Neural progenitor cell (in vitro differentiated cells): ENCODE results near the gene CYYR1. TPM values are rescaled to one million over a fixed set of nuclear protein-coding genes. Genes with fewer than 3 reads are reported as not detected.

Experiments
- DNase-seq: peaks from one replicate; pipeline ENCODE4 v3.0.0-alpha.2; 2016; ENCODE audit warnings: low spot score
- H2AFZ ChIP-seq: fragments of 200-600 bp; sonication (generic); replicated peaks from 2 replicates; pipeline ENCODE4 v1.6.1; 2016; ENCODE audit warnings: antibody characterized with exemption
- H3F3A ChIP-seq: fragments of 200-600 bp; sonication (generic); 2 replicates; pipeline ENCODE4 v1.6.1; 2016; ENCODE audit warnings: antibody characterized with exemption, low read depth
- H3K27ac ChIP-seq: fragments of 200-600 bp; sonication (generic); 2 replicates; pipeline ENCODE4 v1.5.1; 2016; ENCODE audit warnings: mild to moderate bottlenecking
- H3K27me3 ChIP-seq: fragments of 200-600 bp; sonication (generic); 2 replicates; pipeline ENCODE4 v1.6.1; 2016; ENCODE audit warnings: mild to moderate bottlenecking, moderate library complexity
- H3K36me3 ChIP-seq: fragments of 200-600 bp; sonication (generic); 2 replicates; pipeline ENCODE4 v1.5.1; 2016
- H3K4me1 ChIP-seq: fragments of 200-600 bp; sonication (generic); 2 replicates; pipeline ENCODE4 v1.6.1; 2016; ENCODE audit warnings: mixed run types
- H3K4me2 ChIP-seq: fragments of 200-600 bp; sonication (generic); 2 replicates; pipeline ENCODE4 v1.6.1; 2016
- H3K4me3 ChIP-seq: fragments of 200-600 bp; sonication (generic); 2 replicates; pipeline ENCODE4 v1.5.1; 2016
- H3K79me2 ChIP-seq: fragments of 200-600 bp; sonication (generic); 2 replicates; pipeline ENCODE4 v1.6.1; 2016; ENCODE audit warnings: low read depth
- H3K9ac ChIP-seq: fragments of 200-600 bp; sonication (generic); 2 replicates; pipeline ENCODE4 v1.6.1; 2016
- H3K9me3 ChIP-seq: fragments of 200-600 bp; sonication (generic); 2 replicates; pipeline ENCODE4 v1.5.1; 2016; ENCODE audit warnings: low read depth
- H4K20me1 ChIP-seq: fragments of 200-600 bp; sonication (generic); 2 replicates; pipeline ENCODE4 v1.6.1; 2016; ENCODE audit warnings: low read depth
- H3K27ac Mint-ChIP-seq: 3 replicates; pipeline ENCODE4 v1.8.0; 2021; ENCODE audit warnings: mixed read lengths
- H3K27me3 Mint-ChIP-seq: 2 replicates; pipeline ENCODE4 v1.8.0; 2022; ENCODE audit warnings: low read depth, mild to moderate bottlenecking, inconsistent platforms, moderate library complexity, mixed read lengths; ENCODE audit not compliant: insufficient read depth
- H3K36me3 Mint-ChIP-seq: 3 replicates; pipeline ENCODE4 v1.8.0; 2021; ENCODE audit warnings: mixed read lengths
- H3K4me1 Mint-ChIP-seq: 3 replicates; pipeline ENCODE4 v1.8.0; 2021; ENCODE audit warnings: mixed read lengths
- H3K4me3 Mint-ChIP-seq: 3 replicates; pipeline ENCODE4 v1.8.0; 2021; ENCODE audit warnings: mild to moderate bottlenecking, moderate library complexity, mixed read lengths
- H3K9me3 Mint-ChIP-seq: 3 replicates; pipeline ENCODE4 v1.8.0; 2020; ENCODE audit warnings: mixed read lengths
- CTCF ChIP-seq: fragments of 200-600 bp; sonication (generic); IDR thresholded peaks from 2 replicates; pipeline ENCODE4 v1.5.1; 2017; ENCODE audit warnings: antibody characterized with exemption, mild to moderate bottlenecking
- EZH2 ChIP-seq: fragments of 200-600 bp; sonication (generic); IDR thresholded peaks from 2 replicates; pipeline ENCODE4 v1.6.1; 2017; ENCODE audit warnings: antibody characterized with exemption, mild to moderate bottlenecking, moderate library complexity
- EZH2phosphoT487 ChIP-seq: fragments of 200-600 bp; sonication (generic); IDR thresholded peaks from 2 replicates; pipeline ENCODE4 v1.6.1; 2017; ENCODE audit warnings: antibody characterized with exemption
- total RNA-seq: library from RNA; depleted of rRNA; stranded (reverse); fragments of >200 nt; gene quantifications from 2 replicates; pipeline ENCODE4 v1.2.3, GENCODE V29; 2015; ENCODE audit warnings: low replicate concordance

Gene CYYR1
- total RNA-seq, 1 donor from 2014 or later: 25.7 TPM

DNA sequence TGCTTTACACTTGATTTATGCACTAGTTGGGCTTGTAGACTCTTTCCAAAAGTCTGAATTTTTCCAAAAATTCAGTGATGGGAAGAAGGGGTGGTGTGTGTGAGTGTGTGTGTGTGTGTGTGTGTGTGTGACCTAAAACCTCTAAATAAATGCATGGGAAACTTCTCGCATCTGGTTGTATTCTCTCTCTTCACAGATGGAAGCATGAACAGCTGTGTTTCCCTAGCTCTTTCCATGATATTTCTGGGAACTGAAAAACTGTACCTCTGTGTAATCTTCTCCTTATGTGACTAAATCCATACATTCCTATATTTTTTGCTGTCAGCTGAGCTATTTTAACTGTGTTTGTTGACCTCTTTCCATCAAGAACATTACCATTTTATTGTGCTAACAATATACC is 26.2 kb upstream of the CYYR1 start:
- Histone ChIP-seq H3K9ac (no peak overlapping the region), H3K79me2 (no peaks in the 10 kb centered on the region), H4K20me1 (no peaks in the 10 kb centered on the region), H3K4me3 (no peak overlapping the region), H3K36me3 (no peaks in the 10 kb centered on the region), H3K27me3 (no peaks in the 10 kb centered on the region), H3K4me1 (no peaks in the 10 kb centered on the region), H3K27ac (no peak overlapping the region), H3F3A (no peaks in the 10 kb centered on the region), H3K9me3 (no peaks in the 10 kb centered on the region), H3K4me2 (no peak overlapping the region), H2AFZ (no peak overlapping the region)
- H3K36me3 Mint-ChIP-seq: no peaks in the 10 kb centered on the region
- no peak overlapping the region for H3K27ac Mint-ChIP-seq
- H3K9me3 Mint-ChIP-seq: no peaks in the 10 kb centered on the region
- no peak for DNase-seq
- no peaks in the 10 kb centered on the region for H3K27me3 Mint-ChIP-seq
- no peaks in the 10 kb centered on the region for H3K4me1 Mint-ChIP-seq
- TF ChIP-seq EZH2 (no peak), EZH2phosphoT487 (no peak), CTCF (no peak)
- H3K4me3 Mint-ChIP-seq: no peak overlapping the region

- H3K9me3 ChIP-seq: no peaks in the 10 kb centered on the region
- Mint-ChIP-seq H3K4me3 (no peak overlapping the region), H3K36me3 (no peaks in the 10 kb centered on the region), H3K27ac (no peak overlapping the region), H3K9me3 (no peaks in the 10 kb centered on the region), H3K27me3 (no peaks in the 10 kb centered on the region), H3K4me1 (no peaks in the 10 kb centered on the region)
- no peak overlapping the region for H3K9ac ChIP-seq
- no peaks in the 10 kb centered on the region for H3K79me2 ChIP-seq
- H3K4me3 ChIP-seq: no peak overlapping the region
- no peak overlapping the region for H3K27ac ChIP-seq
- H3K4me2 ChIP-seq: no peak overlapping the region
- peak overlapping the region; percentile 42 for H2AFZ ChIP-seq
- H3K4me1 ChIP-seq: no peaks in the 10 kb centered on the region
- TF ChIP-seq EZH2 (no peak), CTCF (no peak), EZH2phosphoT487 (no peak)
- H4K20me1 ChIP-seq: no peaks in the 10 kb centered on the region
- no peaks in the 10 kb centered on the region for H3K27me3 ChIP-seq
- DNase-seq: no peak
- no peaks in the 10 kb centered on the region for H3K36me3 ChIP-seq
- no peaks in the 10 kb centered on the region for H3F3A ChIP-seq
Observed at GRCh38 chr21:26597981-26598380, 24.9 kb upstream of the CYYR1 start.

DNA sequence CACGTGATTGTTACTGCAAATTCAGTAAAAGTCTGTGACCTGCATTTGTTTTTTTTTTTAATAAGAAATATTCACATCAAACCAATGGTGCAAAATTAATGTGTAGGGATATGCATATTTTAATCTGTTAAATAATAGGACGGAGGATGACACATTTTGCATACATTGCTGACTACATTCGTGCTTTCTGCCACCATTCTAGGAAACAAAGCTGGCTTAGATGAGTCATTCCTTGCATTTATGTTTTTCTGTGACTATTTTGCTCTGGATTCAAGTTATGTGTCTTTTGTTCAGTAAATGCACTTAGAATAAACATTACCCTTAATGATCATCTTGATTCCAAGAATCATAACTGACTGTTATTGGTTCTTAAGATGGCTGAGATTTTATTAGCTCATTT is 23.9 kb upstream of the CYYR1 start:
- Histone ChIP-seq H3K9ac (no peak overlapping the region), H3K4me2 (no peak overlapping the region), H3K4me3 (no peak overlapping the region), H3K9me3 (no peaks in the 10 kb centered on the region), H3F3A (no peaks in the 10 kb centered on the region), H4K20me1 (no peaks in the 10 kb centered on the region), H3K36me3 (no peaks in the 10 kb centered on the region), H3K79me2 (no peaks in the 10 kb centered on the region), H2AFZ (no peak overlapping the region), H3K27ac (no peak overlapping the region), H3K4me1 (no peaks in the 10 kb centered on the region), H3K27me3 (no peaks in the 10 kb centered on the region)
- Mint-ChIP-seq H3K27me3 (no peaks in the 10 kb centered on the region), H3K4me1 (no peaks in the 10 kb centered on the region), H3K4me3 (no peak overlapping the region), H3K9me3 (no peaks in the 10 kb centered on the region), H3K27ac (no peak overlapping the region), H3K36me3 (no peaks in the 10 kb centered on the region)
- no peak for DNase-seq
- no peak for TF ChIP-seq CTCF
- no peak for TF ChIP-seq EZH2
- no peak for TF ChIP-seq EZH2phosphoT487

GRCh38 chr21:26595971-26596370 is 22.9 kb upstream of the CYYR1 start:
- Mint-ChIP-seq H3K4me3 (no peak overlapping the region), H3K36me3 (no peaks in the 10 kb centered on the region), H3K9me3 (no peaks in the 10 kb centered on the region), H3K27me3 (no peaks in the 10 kb centered on the region), H3K4me1 (no peaks in the 10 kb centered on the region), H3K27ac (no peak overlapping the region)
- no peak for TF ChIP-seq EZH2phosphoT487
- TF ChIP-seq CTCF: no peak
- TF ChIP-seq EZH2: no peak
- no peaks in the 10 kb centered on the region for H4K20me1 ChIP-seq
- no peak for DNase-seq
- no peaks in the 10 kb centered on the region for H3K36me3 ChIP-seq
- H3K27me3 ChIP-seq: no peaks in the 10 kb centered on the region
- no peaks in the 10 kb centered on the region for H3K79me2 ChIP-seq
- no peak overlapping the region for H3K4me3 ChIP-seq
- no peak overlapping the region for H3K4me2 ChIP-seq
- H3K9me3 ChIP-seq: no peaks in the 10 kb centered on the region
- no peak overlapping the region for H2AFZ ChIP-seq
- H3K4me1 ChIP-seq: no peaks in the 10 kb centered on the region
- no peak overlapping the region for H3K27ac ChIP-seq
- H3K9ac ChIP-seq: no peak overlapping the region
- no peaks in the 10 kb centered on the region for H3F3A ChIP-seq
